Testis (tissue), 3 donors: ENCODE measurements around the gene MAGI1. TPM values are rescaled to one million over a fixed set of nuclear protein-coding genes. Genes with fewer than 3 reads are reported as not detected.

ENCODE experiments used
- DNase-seq: peaks from one replicate; pipeline ENCODE4 v3.0.0-alpha.2; 2019
- H3K27ac ChIP-seq, 2 donors: fragments of 200-600 bp; sonication (generic); one replicate each; pipeline ENCODE4 v1.5.1; 2019
- H3K27me3 ChIP-seq: fragments of 200-600 bp; sonication (generic); one replicate; pipeline ENCODE4 v1.5.1; 2019
- H3K36me3 ChIP-seq: fragments of 200-600 bp; sonication (generic); one replicate; pipeline ENCODE4 v1.5.1; 2017; ENCODE audit warnings: low read depth; ENCODE audit errors: missing control alignments
- H3K4me1 ChIP-seq: fragments of 200-600 bp; sonication (generic); one replicate; pipeline ENCODE4 v1.5.1; 2019
- H3K4me3 ChIP-seq, 2 donors: fragments of 200-600 bp; sonication (generic); one replicate each; pipeline ENCODE4 v1.5.1; 2017 to 2019
- H3K9me3 ChIP-seq: fragments of 200-600 bp; sonication (generic); one replicate; pipeline ENCODE4 v1.5.1; 2017
- CTCF ChIP-seq, 3 experiments: fragments of 450-650 bp in 2 of 3; fragments of 200-600 bp in 1 of 3; sonication (generic) in 1 of 3; IDR thresholded peaks; one replicate each; pipeline ENCODE4 v1.5.1; 2016 to 2019; ENCODE audit warnings: antibody characterized with exemption in 3 of 3, mild to moderate bottlenecking in 2 of 3, moderate library complexity in 1 of 3
- POLR2A ChIP-seq: fragments of 450-650 bp; IDR thresholded peaks from one replicate; pipeline ENCODE4 v1.6.1; 2017; ENCODE audit warnings: antibody characterized with exemption, mild to moderate bottlenecking, moderate library complexity
- WGBS, 2 donors: methylation state at CpG; one replicate each; pipeline ENCODE4 v1.1.5; 2018; 5-methylcytosine and 5-hydroxymethylcytosine counted together
- intact Hi-C: fragments of 100-400 bp; cut with DNase I; formaldehyde crosslinking; loops from one replicate; pipeline ENCODE4 v1.15.1; 2023; ENCODE audit warnings: low total_unique reads
- polyA plus RNA-seq: library from polyadenylated mRNA; stranded (reverse); fragments of 350-450 nt; fragmentation: Illumina TruSeq; extraction: RNeasy Lipid Tissue Mini Kit (QIAGEN cat#74804); gene quantifications from one replicate; pipeline ENCODE4 v1.2.3, GENCODE V29; 2014; ENCODE audit warnings: low read depth, low replicate concordance; ENCODE audit not compliant: insufficient read depth
- total RNA-seq, 2 donors: library from RNA; depleted of rRNA; stranded (reverse); fragments of >200 nt; gene quantifications; one replicate each; pipeline ENCODE4 v1.2.3, GENCODE V29; 2016

Gene MAGI1
- total and polyA plus RNA-seq, 3 donors from 2014 or later = 55.4 to 60.4 (median 56.1) TPM

- no peaks in the 10 kb centered on the region for H3K9me3 ChIP-seq
- no peak overlapping the region for H3K4me3 ChIP-seq
- H3K27me3 ChIP-seq = no peaks in the 10 kb centered on the region
- 44 to 92% methylated on average over 3 of the region's 3 CpGs for WGBS, 2 donors
- H3K27ac ChIP-seq = no peak overlapping the region
- DNase-seq = no peak
- TF ChIP-seq POLR2A = no peak
- no peak for TF ChIP-seq CTCF (IDR thresholded peaks at IDR 0.05)
- no peaks in the 10 kb centered on the region for H3K36me3 ChIP-seq
- intact Hi-C loops = no loop called here
- no peaks in the 10 kb centered on the region for H3K4me1 ChIP-seq
Measured at GRCh38 chr3:65331730-65332129, 707.0 kb downstream of the MAGI1 start.

- TF ChIP-seq POLR2A (no peak), CTCF (IDR thresholded peaks at IDR 0.05) (no peak)
- Histone ChIP-seq H3K27ac (no peak overlapping the region), H3K4me3 (no peak overlapping the region), H3K36me3 (no peaks in the 10 kb centered on the region), H3K4me1 (no peaks in the 10 kb centered on the region), H3K9me3 (no peaks in the 10 kb centered on the region), H3K27me3 (no peaks in the 10 kb centered on the region)
- DNase-seq = no peak
- WGBS, 2 donors = 54 to 78% methylated on average over 6 of the region's 6 CpGs
- intact Hi-C loops = no loop called here
Measured at GRCh38 chr3:65330072-65330471, 708.6 kb downstream of the MAGI1 start.

- H3K9me3 ChIP-seq = no peaks in the 10 kb centered on the region
- TF ChIP-seq CTCF (IDR thresholded peaks at IDR 0.05) (no peak), POLR2A (no peak)
- intact Hi-C loops = no loop called here
- no peak for DNase-seq
- H3K36me3 ChIP-seq = no peaks in the 10 kb centered on the region
- H3K4me1 ChIP-seq = no peaks in the 10 kb centered on the region
- no peak overlapping the region for H3K27ac ChIP-seq
- no peaks in the 10 kb centered on the region for H3K27me3 ChIP-seq
- WGBS, 2 donors = 90 to 96% methylated on average over 4 of the region's 4 CpGs
- no peak overlapping the region for H3K4me3 ChIP-seq
Measured at GRCh38 chr3:65328148-65328547, 710.6 kb downstream of the MAGI1 start.

GRCh38 chr3:65326574-65326973 is 712.1 kb downstream of the MAGI1 start:
- H3K9me3 ChIP-seq = no peaks in the 10 kb centered on the region
- WGBS, 2 donors = 54 to 75% methylated on average over 3 of the region's 3 CpGs
- H3K27ac ChIP-seq = no peak overlapping the region
- H3K4me3 ChIP-seq = no peak overlapping the region
- TF ChIP-seq POLR2A = no peak
- TF ChIP-seq CTCF (IDR thresholded peaks at IDR 0.05) = no peak
- H3K36me3 ChIP-seq = no peaks in the 10 kb centered on the region
- no peaks in the 10 kb centered on the region for H3K4me1 ChIP-seq
- no peaks in the 10 kb centered on the region for H3K27me3 ChIP-seq
- intact Hi-C loops = no loop called here
- no peak for DNase-seq

GRCh38 chr3:65322910-65323309 is 715.8 kb downstream of the MAGI1 start:
- Histone ChIP-seq H3K36me3 (no peaks in the 10 kb centered on the region), H3K9me3 (no peaks in the 10 kb centered on the region), H3K27me3 (no peaks in the 10 kb centered on the region), H3K4me3 (no peak overlapping the region), H3K4me1 (no peaks in the 10 kb centered on the region), H3K27ac (no peak overlapping the region)
- no peak for DNase-seq
- TF ChIP-seq CTCF (IDR thresholded peaks at IDR 0.05) = no peak
- no peak for TF ChIP-seq POLR2A
- intact Hi-C loops = no loop called here
- WGBS, 2 donors = 90 to 91% methylated on average over 7 of the region's 7 CpGs
